ENCODE results near the gene HPSE2.

GRCh38 chr10:99233689-99234037, 2.0 kb downstream of the HPSE2 start:
- TF ChIP-seq CEBPB (IDR thresholded peaks at IDR 0.05; ENCODE audit: low read depth) (no peak), CTCF (IDR thresholded peaks at IDR 0.05 in 2 of 3, conservative IDR thresholded peaks at IDR 0.05 in 1 of 3; ENCODE audit: borderline replicate concordance in 1 of 3, insufficient read depth in 1 of 3, low read depth in 2 of 3, low read length in 2 of 3) (no peak), POLR2AphosphoS5 (IDR thresholded peaks at IDR 0.05; ENCODE audit: low read depth, low read length) (no peak), ATF3 (IDR thresholded peaks at IDR 0.05) (no peak), SP1 (IDR thresholded peaks at IDR 0.05; ENCODE audit: low read depth) (no peak), YY1 (IDR thresholded peaks at IDR 0.05; ENCODE audit: extremely low read depth, insufficient replicate concordance, low read depth, low read length) (no peak), MAX (IDR thresholded peaks at IDR 0.05) (no peak), EZH2phosphoT487 (IDR thresholded peaks at IDR 0.05; ENCODE audit: borderline replicate concordance) (no peak), REST (IDR thresholded peaks at IDR 0.05; ENCODE audit: low read depth) (no peak)

Data from HCT116 (cell line).